SK-N-MC (cell line): ENCODE results near the gene PCDH15.

Experiments used
- DNase-seq: peaks from one replicate; pipeline ENCODE4 v3.0.0-alpha.2; 2011; ENCODE audit warnings: low read depth, low spot score
- H3K27ac ChIP-seq: fragments of 200-600 bp; sonication (generic); 2 replicates; pipeline ENCODE4 v1.5.1; 2016; ENCODE audit warnings: mixed run types
- H3K36me3 ChIP-seq: fragments of 200-600 bp; sonication (generic); 2 replicates; pipeline ENCODE4 v1.6.1; 2017; ENCODE audit warnings: antibody characterized with exemption, low read length, mixed read lengths; ENCODE audit not compliant: insufficient read depth
- H3K4me3 ChIP-seq: fragments of 200-600 bp; sonication (generic); 2 replicates; pipeline ENCODE4 v1.5.1; 2016
- H3K9ac ChIP-seq: fragments of 200-600 bp; sonication (generic); 2 replicates; pipeline ENCODE4 v1.8.0; 2017; ENCODE audit warnings: mixed run types, mixed read lengths; ENCODE audit not compliant: insufficient read length
- H3K9me3 ChIP-seq: fragments of 200-600 bp; sonication (generic); 2 replicates; pipeline ENCODE4 v1.6.1; 2017; ENCODE audit warnings: low read depth, mild to moderate bottlenecking, antibody characterized with exemption, low read length, moderate library complexity, mixed read lengths
- EZH2 ChIP-seq: fragments of 200-600 bp; sonication (generic); IDR thresholded peaks from one replicate; pipeline ENCODE4 v1.6.1; 2017; ENCODE audit warnings: antibody characterized with exemption
- FOXP2 ChIP-seq: optimal IDR thresholded peaks from 2 replicates; pipeline ENCODE3; 2011; ENCODE audit warnings: mild to moderate bottlenecking, moderate library complexity; ENCODE audit not compliant: insufficient read depth; ENCODE audit errors: extremely low read length, control extremely low read depth
- POLR2AphosphoS5 ChIP-seq: IDR thresholded peaks from 2 replicates; pipeline ENCODE4 v1.6.1; 2012; ENCODE audit warnings: mild to moderate bottlenecking, low read depth, low read length, borderline replicate concordance

The PCDH15 gene

GRCh38 chr10:53836638-53837037, 964.4 kb downstream of the PCDH15 start:
- no peaks in the 10 kb centered on the region for H3K36me3 ChIP-seq
- no peak overlapping the region for H3K4me3 ChIP-seq
- no peak overlapping the region for H3K27ac ChIP-seq
- no peak for DNase-seq
- H3K9ac ChIP-seq: no peak overlapping the region
- TF ChIP-seq EZH2 (no peak), FOXP2 (no peak), POLR2AphosphoS5 (no peak)
- no peaks in the 10 kb centered on the region for H3K9me3 ChIP-seq

DNA sequence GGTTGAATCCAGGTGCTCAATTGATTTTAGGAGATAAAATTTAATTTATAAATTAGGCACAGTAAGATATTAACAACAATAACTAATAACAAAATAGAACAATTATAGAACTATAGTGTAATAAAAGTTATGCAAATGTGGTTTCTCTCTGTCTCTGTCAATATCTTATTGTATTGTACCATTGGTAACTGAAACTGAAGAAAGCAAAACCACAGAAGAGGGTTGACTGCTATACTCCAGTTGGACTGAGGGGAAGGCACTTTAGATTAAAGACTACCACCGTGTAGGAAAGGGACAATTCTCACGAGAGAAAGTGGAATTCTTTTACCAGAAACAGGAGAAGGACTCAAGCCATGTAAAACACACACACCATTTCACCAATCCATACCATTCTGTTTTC, 967.1 kb downstream of the PCDH15 start:
- Histone ChIP-seq H3K27ac (no peak overlapping the region), H3K9me3 (no peaks in the 10 kb centered on the region), H3K9ac (no peak overlapping the region), H3K4me3 (no peak overlapping the region), H3K36me3 (no peaks in the 10 kb centered on the region)
- no peak for DNase-seq
- TF ChIP-seq FOXP2 (no peak), EZH2 (no peak), POLR2AphosphoS5 (no peak)

GRCh38 chr10:53827261-53827660, 973.8 kb downstream of the PCDH15 start:
- no peak for TF ChIP-seq FOXP2
- no peak for TF ChIP-seq POLR2AphosphoS5
- TF ChIP-seq EZH2: no peak
- Histone ChIP-seq H3K9ac (no peak overlapping the region), H3K27ac (no peak overlapping the region), H3K4me3 (no peak overlapping the region), H3K36me3 (no peaks in the 10 kb centered on the region), H3K9me3 (no peaks in the 10 kb centered on the region)
- DNase-seq: no peak

- no peak for DNase-seq
- Histone ChIP-seq H3K36me3 (no peaks in the 10 kb centered on the region), H3K27ac (no peak overlapping the region), H3K9me3 (no peaks in the 10 kb centered on the region), H3K4me3 (no peak overlapping the region), H3K9ac (no peak overlapping the region)
- TF ChIP-seq POLR2AphosphoS5: no peak
- no peak for TF ChIP-seq EZH2
- TF ChIP-seq FOXP2: no peak
Observed at GRCh38 chr10:53808677-53809372, 992.2 kb downstream of the PCDH15 start.

- TF ChIP-seq FOXP2 (no peak), EZH2 (no peak), POLR2AphosphoS5 (no peak)
- Histone ChIP-seq H3K4me3 (no peak overlapping the region), H3K36me3 (no peaks in the 10 kb centered on the region), H3K27ac (no peak overlapping the region), H3K9ac (no peak overlapping the region), H3K9me3 (no peaks in the 10 kb centered on the region)
- DNase-seq: no peak
Observed at GRCh38 chr10:53786236-53786900, 1014.7 kb downstream of the PCDH15 start.

GRCh38 chr10:53771701-53772100, 1029.3 kb downstream of the PCDH15 start:
- H3K36me3 ChIP-seq: no peaks in the 10 kb centered on the region
- no peak overlapping the region for H3K9ac ChIP-seq
- no peak for DNase-seq
- H3K9me3 ChIP-seq: no peaks in the 10 kb centered on the region
- no peak for TF ChIP-seq FOXP2
- TF ChIP-seq POLR2AphosphoS5: no peak
- no peak for TF ChIP-seq EZH2
- H3K4me3 ChIP-seq: no peak overlapping the region
- no peak overlapping the region for H3K27ac ChIP-seq

GRCh38 chr10:53770903-53771302, 1030.1 kb downstream of the PCDH15 start:
- Histone ChIP-seq H3K36me3 (no peaks in the 10 kb centered on the region), H3K27ac (no peak overlapping the region), H3K9ac (no peak overlapping the region), H3K4me3 (no peak overlapping the region), H3K9me3 (no peaks in the 10 kb centered on the region)
- no peak for DNase-seq
- no peak for TF ChIP-seq POLR2AphosphoS5
- TF ChIP-seq FOXP2: no peak
- TF ChIP-seq EZH2: no peak

- H3K9ac ChIP-seq: no peak overlapping the region
- no peaks in the 10 kb centered on the region for H3K9me3 ChIP-seq
- H3K36me3 ChIP-seq: no peaks in the 10 kb centered on the region
- H3K4me3 ChIP-seq: no peak overlapping the region
- no peak for DNase-seq
- H3K27ac ChIP-seq: no peak overlapping the region
- no peak for TF ChIP-seq EZH2
- no peak for TF ChIP-seq POLR2AphosphoS5
- TF ChIP-seq FOXP2: no peak
Observed at GRCh38 chr10:53765311-53765710, 1035.7 kb downstream of the PCDH15 start.
